H1 (cell line): ENCODE measurements around the gene ARRDC2. TPM values are rescaled to one million over a fixed set of nuclear protein-coding genes. Genes with fewer than 3 reads are reported as not detected.

Experiments used
- GTF2F1 ChIP-seq: IDR thresholded peaks from 2 replicates; pipeline ENCODE4 v1.6.1; 2012; ENCODE audit warnings: low read depth, low read length, improper control_type of control experiment, borderline replicate concordance
- NANOG ChIP-seq: IDR thresholded peaks from 2 replicates; pipeline ENCODE4 v1.6.1; 2011; ENCODE audit warnings: low read length, low read depth, mild to moderate bottlenecking, inconsistent platforms; ENCODE audit not compliant: insufficient read depth, poor library complexity, severe bottlenecking
- SIX5 ChIP-seq: IDR thresholded peaks from 2 replicates; pipeline ENCODE4 v1.6.1; 2011; ENCODE audit warnings: mild to moderate bottlenecking, low read depth, low read length
- polyA plus RNA-seq, 7 experiments: library from polyadenylated mRNA; depleted of rRNA in 3 of 7; stranded (reverse) in 5 of 7; unstranded in 2 of 7; fragments of >200 nt in 5 of 7; fragments of 200-250 nt in 2 of 7; gene quantifications; 1 replicate in 5 of 7; 2 replicates in 1 of 7; 4 replicates in 1 of 7; pipeline versions ENCODE4 v1.2.1 to v1.2.3, GENCODE V29; 2011 to 2013; ENCODE audit warnings: missing spikeins in 2 of 7, mixed read lengths in 2 of 7
- total RNA-seq: library from RNA; stranded (reverse); fragmentation: NEBNext Ultra II Directional; extraction: Animal tissue kit (Norgen Biotek cat#: 25700); gene quantifications from 2 replicates; pipeline ENCODE4 v1.2.1, GENCODE V29; 2021

Gene ARRDC2
- total and polyA plus RNA-seq, 2 of the 8 experiments (the other 6 are each of a cell fraction or from before 2014, with no cell fraction given), result 5.4 to 6.9 TPM

GRCh38 chr19:18016209-18016910, 8.4 kb downstream of the ARRDC2 start (continued):
- TF ChIP-seq SIX5 (no peak), NANOG (no peak), GTF2F1 (no peak)
